ENCODE measurements around the gene RBFOX1.

Gene RBFOX1

GRCh38 chr16:7581175-7581574, 248.5 kb downstream of the RBFOX1 start:
- no peak for DNase-seq (ENCODE audit: low spot score)
- in situ Hi-C loops (cut with MboI; ENCODE audit: low sequenced_read_pairs, unreplicated experiment): no loop called here
- TF ChIP-seq, protein P1, sequence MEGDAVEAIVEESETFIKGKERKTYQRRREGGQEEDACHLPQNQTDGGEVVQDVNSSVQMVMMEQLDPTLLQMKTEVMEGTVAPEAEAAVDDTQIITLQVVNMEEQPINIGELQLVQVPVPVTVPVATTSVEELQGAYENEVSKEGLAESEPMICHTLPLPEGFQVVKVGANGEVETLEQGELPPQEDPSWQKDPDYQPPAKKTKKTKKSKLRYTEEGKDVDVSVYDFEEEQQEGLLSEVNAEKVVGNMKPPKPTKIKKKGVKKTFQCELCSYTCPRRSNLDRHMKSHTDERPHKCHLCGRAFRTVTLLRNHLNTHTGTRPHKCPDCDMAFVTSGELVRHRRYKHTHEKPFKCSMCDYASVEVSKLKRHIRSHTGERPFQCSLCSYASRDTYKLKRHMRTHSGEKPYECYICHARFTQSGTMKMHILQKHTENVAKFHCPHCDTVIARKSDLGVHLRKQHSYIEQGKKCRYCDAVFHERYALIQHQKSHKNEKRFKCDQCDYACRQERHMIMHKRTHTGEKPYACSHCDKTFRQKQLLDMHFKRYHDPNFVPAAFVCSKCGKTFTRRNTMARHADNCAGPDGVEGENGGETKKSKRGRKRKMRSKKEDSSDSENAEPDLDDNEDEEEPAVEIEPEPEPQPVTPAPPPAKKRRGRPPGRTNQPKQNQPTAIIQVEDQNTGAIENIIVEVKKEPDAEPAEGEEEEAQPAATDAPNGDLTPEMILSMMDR (IDR thresholded peaks at IDR 0.05; ENCODE audit: borderline replicate concordance, control extremely low read depth, extremely low read depth, insufficient read depth, missing control alignments): no peak

DNA sequence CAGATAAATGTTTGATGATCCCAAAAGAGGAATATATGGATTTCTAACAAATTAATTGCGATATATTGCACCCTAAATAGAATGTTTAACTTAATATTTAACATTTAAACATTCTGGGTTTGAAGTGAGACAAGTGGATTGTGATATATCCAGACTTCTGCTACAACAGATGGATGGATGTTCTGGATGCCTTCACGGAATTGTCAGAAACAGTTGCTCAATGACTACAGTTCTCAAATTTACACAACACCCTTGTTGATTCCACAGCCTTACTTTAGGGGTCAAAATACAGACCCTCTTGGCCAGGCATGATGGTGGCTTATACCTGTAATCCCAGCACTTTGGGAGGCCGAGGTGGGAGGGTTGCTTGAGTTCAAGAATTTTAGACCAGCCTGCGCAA, 250.8 kb downstream of the RBFOX1 start:
- DNase-seq (ENCODE audit: low spot score): no peak
- TF ChIP-seq, protein P1 (IDR thresholded peaks at IDR 0.05; ENCODE audit: borderline replicate concordance, control extremely low read depth, extremely low read depth, insufficient read depth, missing control alignments): no peak
- in situ Hi-C loops (cut with MboI; ENCODE audit: low sequenced_read_pairs, unreplicated experiment): no loop called here

DNA sequence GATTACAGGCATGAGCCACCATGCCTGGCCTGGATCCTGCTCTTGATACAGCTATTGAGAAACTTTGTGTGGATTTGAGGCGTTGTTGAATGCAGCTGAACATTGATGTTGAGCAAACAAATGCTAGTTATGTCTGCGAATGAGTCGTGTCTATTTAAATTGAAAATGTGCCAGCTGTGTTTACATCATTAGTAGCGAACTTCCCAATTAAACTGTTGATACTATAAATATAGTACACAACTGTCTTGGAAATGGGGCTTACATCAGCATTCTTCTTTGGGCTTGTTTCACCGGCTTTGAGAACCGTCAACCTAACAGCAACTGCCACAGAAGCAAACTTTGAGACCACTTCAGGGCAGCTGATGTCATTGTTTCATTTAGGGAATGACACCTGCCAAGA, 251.9 kb downstream of the RBFOX1 start:
- TF ChIP-seq, protein P1 (IDR thresholded peaks at IDR 0.05; ENCODE audit: borderline replicate concordance, control extremely low read depth, extremely low read depth, insufficient read depth, missing control alignments): no peak
- no peak for DNase-seq (ENCODE audit: low spot score)
- in situ Hi-C loops (cut with MboI; ENCODE audit: low sequenced_read_pairs, unreplicated experiment): no loop called here

DNA sequence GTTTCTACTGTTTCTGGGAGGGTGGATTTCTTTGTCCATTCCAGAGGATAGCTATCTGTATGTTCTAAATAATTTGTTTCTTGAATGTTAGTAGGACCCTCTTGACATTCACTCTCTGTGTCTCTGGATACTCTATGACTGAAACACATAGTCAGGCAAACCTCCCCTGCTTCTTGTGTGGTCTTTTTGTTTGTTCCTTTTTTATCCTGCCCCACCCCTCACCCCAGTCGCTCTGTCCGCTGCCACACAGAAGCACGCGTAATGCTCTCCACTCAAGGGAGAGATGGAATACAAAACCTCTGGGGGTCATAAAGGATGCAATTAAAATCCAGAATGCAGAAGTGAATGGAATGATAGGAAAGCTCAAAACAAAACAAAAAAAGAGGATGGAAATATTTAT, 253.1 kb downstream of the RBFOX1 start:
- TF ChIP-seq, protein P1 (IDR thresholded peaks at IDR 0.05; ENCODE audit: borderline replicate concordance, control extremely low read depth, extremely low read depth, insufficient read depth, missing control alignments): no peak
- in situ Hi-C loops (cut with MboI; ENCODE audit: low sequenced_read_pairs, unreplicated experiment): no loop called here
- DNase-seq (ENCODE audit: low spot score): no peak

DNA sequence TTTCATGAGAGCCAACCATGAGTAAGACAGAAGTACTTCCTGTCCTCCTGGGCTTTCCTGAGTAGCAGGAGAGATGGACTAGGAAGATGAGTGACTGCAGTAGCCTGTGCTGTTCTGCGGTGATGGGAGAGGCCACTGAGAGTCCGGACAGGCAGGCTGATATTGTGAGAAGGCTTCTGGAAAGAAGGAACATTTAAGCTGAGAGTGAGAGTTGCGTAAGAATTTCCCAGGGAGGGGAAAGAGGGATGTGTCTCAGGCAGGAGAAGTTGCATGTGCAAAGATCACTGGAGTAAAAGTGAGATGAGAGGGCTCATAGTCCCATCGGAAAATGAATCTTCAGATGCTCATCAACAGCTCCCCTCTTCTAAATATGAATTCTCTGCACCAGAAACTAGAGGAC, 258.3 kb downstream of the RBFOX1 start:
- TF ChIP-seq, protein P1 (IDR thresholded peaks at IDR 0.05; ENCODE audit: borderline replicate concordance, control extremely low read depth, extremely low read depth, insufficient read depth, missing control alignments): no peak
- no peak for DNase-seq (ENCODE audit: low spot score)
- in situ Hi-C loops (cut with MboI; ENCODE audit: low sequenced_read_pairs, unreplicated experiment): no loop called here

DNA sequence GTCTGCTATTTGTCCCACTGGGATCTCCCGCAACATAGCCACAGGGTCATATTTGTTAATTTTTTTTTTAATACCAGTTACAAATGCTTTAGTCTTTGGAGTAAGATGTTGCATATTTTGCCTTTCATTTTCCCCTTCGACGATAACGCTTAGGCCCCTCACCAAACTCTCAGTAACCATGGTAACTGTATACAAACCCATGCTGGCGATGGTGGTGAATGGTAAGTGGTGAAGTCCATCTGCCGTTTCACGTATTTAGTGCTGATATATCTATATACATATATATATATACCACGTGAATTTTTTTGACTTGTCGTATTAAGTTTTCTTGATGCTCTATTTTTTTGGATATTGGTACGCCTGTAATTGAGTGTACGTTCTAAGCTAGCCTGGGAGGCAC, 263.7 kb downstream of the RBFOX1 start:
- TF ChIP-seq, protein P1 (IDR thresholded peaks at IDR 0.05; ENCODE audit: borderline replicate concordance, control extremely low read depth, extremely low read depth, insufficient read depth, missing control alignments): no peak
- DNase-seq (ENCODE audit: low spot score): no peak
- in situ Hi-C loops (cut with MboI; ENCODE audit: low sequenced_read_pairs, unreplicated experiment): no loop called here

- DNase-seq (ENCODE audit: low spot score): no peak
- TF ChIP-seq, protein P1 (IDR thresholded peaks at IDR 0.05; ENCODE audit: borderline replicate concordance, control extremely low read depth, extremely low read depth, insufficient read depth, missing control alignments): no peak
Observed at GRCh38 chr16:7597677-7598076, 265.0 kb downstream of the RBFOX1 start.

More at GRCh38 chr16:7597677-7598076, 265.0 kb downstream of the RBFOX1 start:
- in situ Hi-C loops (cut with MboI; ENCODE audit: low sequenced_read_pairs, unreplicated experiment): no loop called here
